MM.1S (cell line): ENCODE data around the gene NSD2.

Experiments used
- EZH2phosphoT487 ChIP-seq: fragments of 300-600 bp; sonication (generic); IDR thresholded peaks from 2 replicates; pipeline ENCODE4 v1.6.1; 2018; ENCODE audit warnings: antibody characterized with exemption, low read length
- TF ChIP-seq, protein P1 (sequence below): fragments of 300-600 bp; sonication (generic); IDR thresholded peaks from 2 replicates; pipeline ENCODE4 v1.5.1; 2016; ENCODE audit warnings: antibody characterized with exemption, low read length, mixed read lengths

DNA sequence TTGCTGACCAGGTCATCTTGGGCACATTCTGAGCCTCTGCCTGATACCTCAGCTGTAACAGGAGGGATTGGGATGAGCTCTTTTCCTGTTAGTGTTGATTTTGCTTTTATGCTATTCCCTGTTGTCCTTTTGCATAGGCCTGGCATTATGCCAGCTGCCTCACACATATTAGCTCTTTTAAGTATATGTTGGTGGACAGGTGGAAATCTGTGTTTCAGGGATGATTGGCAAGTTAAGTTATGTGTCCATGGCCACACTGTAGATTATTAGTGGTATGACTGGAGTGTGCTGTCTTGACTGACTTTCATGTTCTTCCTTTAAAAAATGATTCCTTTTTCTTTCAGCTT lies 28.9 kb downstream of the NSD2 start:
- no peak for TF ChIP-seq EZH2phosphoT487
- TF ChIP-seq, protein P1, sequence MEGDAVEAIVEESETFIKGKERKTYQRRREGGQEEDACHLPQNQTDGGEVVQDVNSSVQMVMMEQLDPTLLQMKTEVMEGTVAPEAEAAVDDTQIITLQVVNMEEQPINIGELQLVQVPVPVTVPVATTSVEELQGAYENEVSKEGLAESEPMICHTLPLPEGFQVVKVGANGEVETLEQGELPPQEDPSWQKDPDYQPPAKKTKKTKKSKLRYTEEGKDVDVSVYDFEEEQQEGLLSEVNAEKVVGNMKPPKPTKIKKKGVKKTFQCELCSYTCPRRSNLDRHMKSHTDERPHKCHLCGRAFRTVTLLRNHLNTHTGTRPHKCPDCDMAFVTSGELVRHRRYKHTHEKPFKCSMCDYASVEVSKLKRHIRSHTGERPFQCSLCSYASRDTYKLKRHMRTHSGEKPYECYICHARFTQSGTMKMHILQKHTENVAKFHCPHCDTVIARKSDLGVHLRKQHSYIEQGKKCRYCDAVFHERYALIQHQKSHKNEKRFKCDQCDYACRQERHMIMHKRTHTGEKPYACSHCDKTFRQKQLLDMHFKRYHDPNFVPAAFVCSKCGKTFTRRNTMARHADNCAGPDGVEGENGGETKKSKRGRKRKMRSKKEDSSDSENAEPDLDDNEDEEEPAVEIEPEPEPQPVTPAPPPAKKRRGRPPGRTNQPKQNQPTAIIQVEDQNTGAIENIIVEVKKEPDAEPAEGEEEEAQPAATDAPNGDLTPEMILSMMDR: no peak
